HCT116 (cell line): ENCODE data around the gene WDR62. TPM values are rescaled to one million over a fixed set of nuclear protein-coding genes. Genes with fewer than 3 reads are reported as not detected.

ENCODE experiments used
- ATAC-seq: fragments of 200-7000 bp; cut with Tn5 transposase; 2 replicates; pipeline ENCODE4 v1.9.1; 2020; ENCODE audit warnings: mild to moderate bottlenecking, moderate library complexity
- BruUV-seq: library from RNA; stranded (reverse); fragments of 400-500 nt; replicated peaks from 2 replicates; lab custom pipeline; 2021; lab: Mats Ljungman, UMichigan
- CTCF ChIA-PET: fragments of 300-600 bp; sonication (Branson Sonifier 250); formaldehyde crosslinking; loops from one replicate; lab custom pipeline; 2021; ENCODE audit warnings: antibody characterized with exemption; lab: Charles Lee
- POLR2A ChIA-PET: fragments of 300-600, 350-600 bp; sonication (Branson Sonifier 250); formaldehyde crosslinking; loops from one replicate; lab custom pipeline; 2021; ENCODE audit warnings: antibody characterized with exemption; lab: Charles Lee
- RAD21 ChIA-PET, 2 experiments: fragments of 300-600 bp; sonication (Branson Sonifier 250); formaldehyde crosslinking; loops; one replicate each; lab custom pipeline; 2023; ENCODE audit warnings: low total read pairs in 2 of 2; ENCODE audit not compliant: uncharacterized antibody in 2 of 2, unreplicated experiment in 2 of 2, low non-redundant PET in 1 of 2; lab: Charles Lee
- DNase-seq: peaks from one replicate; pipeline ENCODE4 v3.0.0-alpha.2; 2010; ENCODE audit warnings: low read depth, low spot score
- H2AFZ ChIP-seq: fragments of 200-600 bp; shearing (Covaris generic), sonication (generic); 2 replicates; pipeline ENCODE4 v1.6.1; 2017; ENCODE audit warnings: low read depth, mixed run types, mixed read lengths, antibody characterized with exemption, low read length; ENCODE audit not compliant: poor library complexity, severe bottlenecking
- H3K27ac ChIP-seq: 2 replicates; pipeline ENCODE4 v1.5.1; 2012; ENCODE audit warnings: low read depth, low read length
- H3K27me3 ChIP-seq: fragments of 200-600 bp; sonication (generic); 2 replicates; pipeline ENCODE4 v1.6.1; 2016; ENCODE audit warnings: mixed run types, low read length, mixed read lengths; ENCODE audit not compliant: insufficient read depth
- H3K36me3 ChIP-seq, 2 experiments: fragments of 200-500 bp in 1 of 2; fragments of 200-600 bp in 1 of 2; sonication (Bioruptor generic) in 1 of 2; sonication (generic) in 1 of 2; 2 replicates each; pipeline versions ENCODE4 v1.5.1 to v1.6.1; 2014 to 2016; ENCODE audit warnings: low read length in 2 of 2, inconsistent platforms in 1 of 2, mixed read lengths in 1 of 2, mixed run types in 1 of 2; ENCODE audit not compliant: insufficient read depth in 2 of 2, control insufficient read depth in 1 of 2
- H3K4me1 ChIP-seq, 2 experiments: fragments of 200-600 bp in 1 of 2; sonication (generic) in 1 of 2; 2 replicates each; pipeline versions ENCODE4 v1.5.1 to v1.6.1; 2012 to 2017; ENCODE audit warnings: low read length in 2 of 2, inconsistent platforms in 1 of 2, mild to moderate bottlenecking in 1 of 2, mixed read lengths in 1 of 2, mixed run types in 1 of 2, moderate library complexity in 1 of 2; ENCODE audit not compliant: insufficient read depth in 2 of 2, control insufficient read depth in 1 of 2
- H3K4me2 ChIP-seq: fragments of 200-600 bp; sonication (generic); 2 replicates; pipeline ENCODE4 v1.6.1; 2017; ENCODE audit warnings: mixed run types, low read length, mixed read lengths
- H3K4me3 ChIP-seq, 2 experiments: fragments of 200-600 bp in 1 of 2; sonication (generic) in 1 of 2; replicated peaks in 1 of 2; 2 replicates each; pipeline ENCODE4 v1.5.1; 2011 to 2016; ENCODE audit warnings: low read length in 2 of 2, control low read depth in 1 of 2, low read depth in 1 of 2, mild to moderate bottlenecking in 1 of 2, mixed read lengths in 1 of 2, mixed run types in 1 of 2
- H3K79me2 ChIP-seq: fragments of 200-600 bp; sonication (generic); 2 replicates; pipeline ENCODE4 v1.6.1; 2017; ENCODE audit warnings: mild to moderate bottlenecking, mixed run types, low read length, moderate library complexity, mixed read lengths; ENCODE audit not compliant: insufficient read depth
- H3K9ac ChIP-seq: fragments of 200-600 bp; sonication (generic); 2 replicates; pipeline ENCODE4 v1.6.1; 2016; ENCODE audit warnings: low read length, mixed read lengths
- H3K9me2 ChIP-seq: fragments of 200-600 bp; sonication (generic), shearing (Covaris generic); 2 replicates; pipeline ENCODE4 v1.6.1; 2017; ENCODE audit warnings: mixed run types, mild to moderate bottlenecking, moderate library complexity; ENCODE audit not compliant: insufficient read depth
- H3K9me3 ChIP-seq, 2 experiments: fragments of 200-500 bp in 1 of 2; fragments of 200-600 bp in 1 of 2; sonication (Bioruptor generic) in 1 of 2; sonication (generic) in 1 of 2; 2 replicates each; pipeline ENCODE4 v1.6.1; 2014 to 2017; ENCODE audit warnings: low read length in 2 of 2, mixed read lengths in 2 of 2, inconsistent platforms in 1 of 2, low read depth in 1 of 2, mild to moderate bottlenecking in 1 of 2, mixed run types in 1 of 2, moderate library complexity in 1 of 2; ENCODE audit not compliant: control insufficient read depth in 1 of 2, insufficient read depth in 1 of 2
- H4K20me1 ChIP-seq: fragments of 200-600 bp; sonication (generic), shearing (Covaris generic); 2 replicates; pipeline ENCODE4 v1.6.1; 2017; ENCODE audit warnings: mixed run types, mild to moderate bottlenecking, moderate library complexity; ENCODE audit not compliant: insufficient read depth
- CEBPB ChIP-seq: IDR thresholded peaks from 2 replicates; pipeline ENCODE4 v1.6.1; 2012; ENCODE audit warnings: low read depth
- EGR1 ChIP-seq: IDR thresholded peaks from 2 replicates; pipeline ENCODE4 v1.6.1; 2012; ENCODE audit warnings: low read depth
- ELF1 ChIP-seq: IDR thresholded peaks from 2 replicates; pipeline ENCODE4 v1.6.1; 2012; ENCODE audit warnings: low read depth, borderline replicate concordance
- EZH2 ChIP-seq: fragments of 200-600 bp; sonication (generic); IDR thresholded peaks from 2 replicates; pipeline ENCODE4 v1.6.1; 2017; ENCODE audit warnings: antibody characterized with exemption, mixed run types
- EZH2phosphoT487 ChIP-seq: fragments of 200-600 bp; IDR thresholded peaks from 2 replicates; pipeline ENCODE4 v1.6.1; 2018; ENCODE audit warnings: antibody characterized with exemption, borderline replicate concordance
- FOSL1 ChIP-seq: IDR thresholded peaks from 2 replicates; pipeline ENCODE4 v1.6.1; 2012; ENCODE audit warnings: low read depth
- JUND ChIP-seq: IDR thresholded peaks from 2 replicates; pipeline ENCODE4 v1.6.1; 2012
- POLR2A ChIP-seq: IDR thresholded peaks from 2 replicates; pipeline ENCODE4 v1.7.0; 2011; ENCODE audit warnings: borderline replicate concordance; ENCODE audit not compliant: insufficient read depth, insufficient read length; ENCODE audit errors: extremely low read depth
- POLR2AphosphoS5 ChIP-seq: IDR thresholded peaks from 2 replicates; pipeline ENCODE4 v1.6.1; 2011; ENCODE audit warnings: mild to moderate bottlenecking, low read depth, low read length, moderate library complexity
- SIN3A ChIP-seq: IDR thresholded peaks from 2 replicates; pipeline ENCODE4 v1.6.1; 2012; ENCODE audit warnings: low read depth
- SRF ChIP-seq: IDR thresholded peaks from 2 replicates; pipeline ENCODE4 v1.6.1; 2012; ENCODE audit warnings: low read depth
- YY1 ChIP-seq: IDR thresholded peaks from 2 replicates; pipeline ENCODE4 v1.6.1; 2011; ENCODE audit warnings: low read length, low read depth, moderate library complexity, mild to moderate bottlenecking; ENCODE audit not compliant: insufficient replicate concordance; ENCODE audit errors: extremely low read depth
- ZFX ChIP-seq: fragments of 450-650 bp; IDR thresholded peaks from 2 replicates; pipeline ENCODE4 v1.6.1; 2017
- intact Hi-C: fragments of 100-400 bp; cut with micrococcal nuclease; formaldehyde crosslinking; loops from 2 replicates; pipeline ENCODE4 v1.10.0; 2022
- total RNA-seq: library from RNA; stranded (reverse); gene quantifications from one replicate; pipeline ENCODE4 v1.2.1, GENCODE V29; 2021; ENCODE audit not compliant: unreplicated experiment
- TF ChIP-seq, protein P1 (sequence below): IDR thresholded peaks from 2 replicates; pipeline ENCODE4 v1.6.1; 2012
- TF ChIP-seq, protein P2 (sequence below): IDR thresholded peaks from 2 replicates; pipeline ENCODE4 v1.6.1; 2011; ENCODE audit warnings: mild to moderate bottlenecking, low read length, moderate library complexity; ENCODE audit not compliant: insufficient replicate concordance; ENCODE audit errors: extremely low read depth
- TF ChIP-seq, protein P3 (sequence below): IDR thresholded peaks from 2 replicates; pipeline ENCODE4 v1.6.1; 2012
- TF ChIP-seq, protein P4 (sequence below): IDR thresholded peaks from 2 replicates; pipeline ENCODE4 v1.6.1; 2012; ENCODE audit warnings: low read depth

The WDR62 gene
- total RNA-seq, 1 experiment from 2014 or later, result 17.0 TPM

DNA sequence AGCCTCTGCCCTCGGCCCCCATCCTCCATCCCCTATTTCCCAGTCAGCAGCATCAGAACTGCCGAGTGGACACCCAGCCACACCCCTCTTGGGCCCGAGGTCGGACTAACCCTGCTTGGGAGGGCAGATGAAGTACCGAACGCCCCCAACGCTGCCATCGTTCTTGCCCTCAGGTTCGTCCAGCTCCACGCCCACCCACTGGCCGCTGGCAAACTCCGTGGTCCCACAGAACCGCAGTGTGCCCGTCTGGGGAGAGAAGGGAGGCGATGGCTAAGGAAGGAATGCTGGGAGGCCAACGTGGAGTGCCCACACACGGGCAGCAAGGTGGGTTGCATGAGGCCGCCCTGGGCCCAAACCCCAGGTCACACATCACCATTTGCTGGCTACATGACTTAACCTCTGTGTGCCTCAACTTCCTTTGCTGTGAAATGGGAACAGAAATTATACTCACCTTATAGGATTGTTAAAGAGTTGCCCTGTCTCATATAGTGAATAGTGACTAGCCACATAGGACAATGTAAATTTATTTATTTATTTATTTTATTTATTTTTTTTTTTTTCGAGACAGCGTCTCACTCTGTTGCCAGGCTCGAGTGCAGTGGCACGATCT, 35.5 kb upstream of the WDR62 start:
- no TSS peak for BruUV-seq
- ChIA-PET CTCF (no interaction called here), RAD21 (no interaction called here)
- H2AFZ ChIP-seq, result no peak overlapping the region
- no peak overlapping the region for H3K4me3 ChIP-seq
- no peaks in the 10 kb centered on the region for H4K20me1 ChIP-seq
- no peak overlapping the region for H3K4me2 ChIP-seq
- no peaks in the 10 kb centered on the region for H3K27me3 ChIP-seq
- peaks cover 0 to 22% of the 10 kb centered on the region in 2 experiments; a peak in 3 of 4 replicates for H3K36me3 ChIP-seq
- peaks cover 7 to 9% of the 10 kb centered on the region in 2 experiments; a peak in 3 of 4 replicates for H3K4me1 ChIP-seq
- no peaks in the 10 kb centered on the region for H3K9me2 ChIP-seq
- TF ChIP-seq EGR1, result no peak
- TF ChIP-seq EZH2phosphoT487, result no peak
- TF ChIP-seq FOSL1, result no peak
- TF ChIP-seq EZH2, result no peak
- no peak for TF ChIP-seq YY1
- no peak for TF ChIP-seq POLR2AphosphoS5
- TF ChIP-seq ELF1, result no peak
- TF ChIP-seq, protein P1, sequence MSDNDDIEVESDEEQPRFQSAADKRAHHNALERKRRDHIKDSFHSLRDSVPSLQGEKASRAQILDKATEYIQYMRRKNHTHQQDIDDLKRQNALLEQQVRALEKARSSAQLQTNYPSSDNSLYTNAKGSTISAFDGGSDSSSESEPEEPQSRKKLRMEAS, result no peak
- no peak for TF ChIP-seq SIN3A
- TF ChIP-seq POLR2A, result no peak
- TF ChIP-seq, protein P2, sequence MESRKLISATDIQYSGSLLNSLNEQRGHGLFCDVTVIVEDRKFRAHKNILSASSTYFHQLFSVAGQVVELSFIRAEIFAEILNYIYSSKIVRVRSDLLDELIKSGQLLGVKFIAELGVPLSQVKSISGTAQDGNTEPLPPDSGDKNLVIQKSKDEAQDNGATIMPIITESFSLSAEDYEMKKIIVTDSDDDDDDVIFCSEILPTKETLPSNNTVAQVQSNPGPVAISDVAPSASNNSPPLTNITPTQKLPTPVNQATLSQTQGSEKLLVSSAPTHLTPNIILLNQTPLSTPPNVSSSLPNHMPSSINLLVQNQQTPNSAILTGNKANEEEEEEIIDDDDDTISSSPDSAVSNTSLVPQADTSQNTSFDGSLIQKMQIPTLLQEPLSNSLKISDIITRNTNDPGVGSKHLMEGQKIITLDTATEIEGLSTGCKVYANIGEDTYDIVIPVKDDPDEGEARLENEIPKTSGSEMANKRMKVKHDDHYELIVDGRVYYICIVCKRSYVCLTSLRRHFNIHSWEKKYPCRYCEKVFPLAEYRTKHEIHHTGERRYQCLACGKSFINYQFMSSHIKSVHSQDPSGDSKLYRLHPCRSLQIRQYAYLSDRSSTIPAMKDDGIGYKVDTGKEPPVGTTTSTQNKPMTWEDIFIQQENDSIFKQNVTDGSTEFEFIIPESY, result no peak
- TF ChIP-seq ZFX, result no peak
- TF ChIP-seq, protein P3, sequence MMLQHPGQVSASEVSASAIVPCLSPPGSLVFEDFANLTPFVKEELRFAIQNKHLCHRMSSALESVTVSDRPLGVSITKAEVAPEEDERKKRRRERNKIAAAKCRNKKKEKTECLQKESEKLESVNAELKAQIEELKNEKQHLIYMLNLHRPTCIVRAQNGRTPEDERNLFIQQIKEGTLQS, result no peak
- TF ChIP-seq JUND, result no peak
- TF ChIP-seq SRF, result no peak
- TF ChIP-seq, protein P4, sequence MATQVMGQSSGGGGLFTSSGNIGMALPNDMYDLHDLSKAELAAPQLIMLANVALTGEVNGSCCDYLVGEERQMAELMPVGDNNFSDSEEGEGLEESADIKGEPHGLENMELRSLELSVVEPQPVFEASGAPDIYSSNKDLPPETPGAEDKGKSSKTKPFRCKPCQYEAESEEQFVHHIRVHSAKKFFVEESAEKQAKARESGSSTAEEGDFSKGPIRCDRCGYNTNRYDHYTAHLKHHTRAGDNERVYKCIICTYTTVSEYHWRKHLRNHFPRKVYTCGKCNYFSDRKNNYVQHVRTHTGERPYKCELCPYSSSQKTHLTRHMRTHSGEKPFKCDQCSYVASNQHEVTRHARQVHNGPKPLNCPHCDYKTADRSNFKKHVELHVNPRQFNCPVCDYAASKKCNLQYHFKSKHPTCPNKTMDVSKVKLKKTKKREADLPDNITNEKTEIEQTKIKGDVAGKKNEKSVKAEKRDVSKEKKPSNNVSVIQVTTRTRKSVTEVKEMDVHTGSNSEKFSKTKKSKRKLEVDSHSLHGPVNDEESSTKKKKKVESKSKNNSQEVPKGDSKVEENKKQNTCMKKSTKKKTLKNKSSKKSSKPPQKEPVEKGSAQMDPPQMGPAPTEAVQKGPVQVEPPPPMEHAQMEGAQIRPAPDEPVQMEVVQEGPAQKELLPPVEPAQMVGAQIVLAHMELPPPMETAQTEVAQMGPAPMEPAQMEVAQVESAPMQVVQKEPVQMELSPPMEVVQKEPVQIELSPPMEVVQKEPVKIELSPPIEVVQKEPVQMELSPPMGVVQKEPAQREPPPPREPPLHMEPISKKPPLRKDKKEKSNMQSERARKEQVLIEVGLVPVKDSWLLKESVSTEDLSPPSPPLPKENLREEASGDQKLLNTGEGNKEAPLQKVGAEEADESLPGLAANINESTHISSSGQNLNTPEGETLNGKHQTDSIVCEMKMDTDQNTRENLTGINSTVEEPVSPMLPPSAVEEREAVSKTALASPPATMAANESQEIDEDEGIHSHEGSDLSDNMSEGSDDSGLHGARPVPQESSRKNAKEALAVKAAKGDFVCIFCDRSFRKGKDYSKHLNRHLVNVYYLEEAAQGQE, result no peak
- TF ChIP-seq CEBPB, result no peak
- TF ChIP-seq, all 23 proteins: peak for 0
- ATAC-seq, result no peak
- no peak overlapping the region for H3K9ac ChIP-seq
- DNase-seq, result no peak
- POLR2A ChIA-PET, result no interaction called here
- no peaks in the 10 kb centered on the region for H3K9me3 ChIP-seq
- intact Hi-C loops, result no loop called here
- H3K27ac ChIP-seq, result no peak overlapping the region
- peaks cover 13% of the 10 kb centered on the region for H3K79me2 ChIP-seq
